Tibial nerve (tissue), 4 donors: ENCODE data around the gene UTP3. TPM values are rescaled to one million over a fixed set of nuclear protein-coding genes. Genes with fewer than 3 reads are reported as not detected.
"Not testable (repeated sequence)": the region's sequence is repeated elsewhere in the genome, so short reads cannot be mapped to it uniquely, and the experiment has no call there.

Source experiments
- DNase-seq, 2 donors: peaks; one replicate each; pipeline ENCODE4 v3.0.0-alpha.2; 2019; ENCODE audit warnings: low spot score in 2 of 2
- H3K27ac ChIP-seq, 4 donors: fragments of 200-600 bp; sonication (generic) in 3 of 4; one replicate each; pipeline ENCODE4 v1.5.1; 2017 to 2019; ENCODE audit warnings: mild to moderate bottlenecking in 1 of 4
- H3K27me3 ChIP-seq, 2 donors: fragments of 200-600 bp; sonication (generic) in 1 of 2; one replicate each; pipeline versions ENCODE4 v1.5.1 to v1.6.0; 2017 to 2019
- H3K36me3 ChIP-seq, 3 donors: fragments of 200-600 bp; sonication (generic); one replicate each; pipeline ENCODE4 v1.5.1; 2018 to 2019
- H3K4me1 ChIP-seq, 4 donors: fragments of 200-600 bp; sonication (generic) in 3 of 4; one replicate each; pipeline ENCODE4 v1.5.1; 2017 to 2019
- H3K4me3 ChIP-seq, 4 donors: fragments of 200-600 bp; sonication (generic) in 3 of 4; one replicate each; pipeline ENCODE4 v1.5.1; 2017 to 2019; ENCODE audit warnings: mild to moderate bottlenecking in 1 of 4, moderate library complexity in 1 of 4
- H3K9me3 ChIP-seq, 4 donors: fragments of 200-600 bp; sonication (generic) in 3 of 4; one replicate each; pipeline ENCODE4 v1.5.1; 2017 to 2019
- CTCF ChIP-seq, 5 experiments: fragments of 200-600 bp in 3 of 5; fragments of 450-650 bp in 2 of 5; sonication (generic) in 3 of 5; IDR thresholded peaks; one replicate each; pipeline ENCODE4 v1.5.1; 2016 to 2019; ENCODE audit warnings: antibody characterized with exemption in 5 of 5, mild to moderate bottlenecking in 3 of 5, moderate library complexity in 2 of 5
- EP300 ChIP-seq, 2 donors: sonication (generic); formaldehyde crosslinking; IDR thresholded peaks; one replicate each; pipeline ENCODE4 v1.6.1; 2017; ENCODE audit warnings: antibody characterized with exemption in 2 of 2, mild to moderate bottlenecking in 1 of 2
- POLR2A ChIP-seq, 2 donors: fragments of 450-650 bp; IDR thresholded peaks; one replicate each; pipeline ENCODE4 v1.6.1; 2017; ENCODE audit warnings: antibody characterized with exemption in 2 of 2, mild to moderate bottlenecking in 2 of 2, moderate library complexity in 2 of 2
- WGBS, 2 donors: methylation state at CpG; one replicate each; pipeline ENCODE4 v1.1.5; 2018; 5-methylcytosine and 5-hydroxymethylcytosine counted together
- total RNA-seq, 4 donors: library from RNA; depleted of rRNA; stranded (reverse); fragments of >200 nt; gene quantifications; one replicate each; pipeline ENCODE4 v1.1.0, GENCODE V29; 2016

The UTP3 gene
- total RNA-seq, 4 donors from 2014 or later = 14.3 to 19.4 (median 17.0) TPM

- Histone ChIP-seq H3K27me3 (no peaks in the 10 kb centered on the region), H3K4me3 (peak overlapping the region; percentile 10 to 46 (median 36)), H3K36me3 (peaks cover 0 to 9% (median 0%) of the 10 kb centered on the region in 3 donors), H3K4me1 (peaks cover 3 to 49% (median 18%) of the 10 kb centered on the region in 4 donors), H3K27ac (peak overlapping the region; percentile 23 to 88 (median 78)), H3K9me3 (no peaks in the 10 kb centered on the region)
- TF ChIP-seq POLR2A (IDR thresholded peaks at IDR 0.05) (no peak), EP300 (IDR thresholded peaks at IDR 0.05) (peak in 1 of 2 donors; percentile 31)
- WGBS, 2 donors = 3 to 4% methylated on average over 5 of the region's 5 CpGs
- DNase-seq = no peak
Observed at GRCh38 chr4:70734168-70734954, 46.0 kb downstream of the UTP3 start.

DNA sequence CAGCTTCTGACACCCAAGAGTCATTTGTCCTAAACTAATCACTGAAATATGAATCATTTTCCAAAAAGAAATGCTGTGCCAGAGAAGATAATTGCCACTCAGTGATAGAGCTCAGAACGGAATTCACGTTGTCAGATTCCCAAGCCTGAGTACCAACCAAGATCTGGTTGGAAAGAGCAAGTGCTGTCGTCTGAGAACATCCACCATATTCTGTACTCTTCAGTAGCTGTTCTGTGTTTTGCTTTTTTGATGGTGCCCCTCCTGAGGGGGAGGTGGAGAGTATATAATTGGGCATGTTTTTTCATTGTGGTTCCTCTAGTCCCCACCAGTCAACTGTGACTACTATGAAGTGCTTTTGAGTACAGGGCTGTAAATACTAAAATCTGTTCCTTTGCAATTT lies 46.6 kb downstream of the UTP3 start:
- Histone ChIP-seq H3K36me3 (peaks cover 0 to 9% (median 0%) of the 10 kb centered on the region in 3 donors), H3K27me3 (no peaks in the 10 kb centered on the region), H3K27ac (peak overlapping the region in 3 of 4 donors; percentile 75 to 88 (median 81)), H3K4me1 (peaks cover 3 to 53% (median 18%) of the 10 kb centered on the region in 4 donors), H3K4me3 (peak overlapping the region; percentile 10 to 46 (median 29)), H3K9me3 (no peaks in the 10 kb centered on the region)
- 6 to 13% methylated on average over 3 of the region's 3 CpGs for WGBS, 2 donors
- no peak for DNase-seq
- TF ChIP-seq POLR2A (IDR thresholded peaks at IDR 0.05) = no peak
- TF ChIP-seq CTCF (IDR thresholded peaks at IDR 0.05) = no peak
- TF ChIP-seq EP300 (IDR thresholded peaks at IDR 0.05) = no peak

- Histone ChIP-seq H3K27ac (peak overlapping the region in 2 of 4 donors; percentile 81 to 88), H3K4me1 (peaks cover 3 to 62% (median 18%) of the 10 kb centered on the region in 4 donors)
- not testable (repeated sequence) for H3K36me3 ChIP-seq, H3K9me3 ChIP-seq, H3K27me3 ChIP-seq, DNase-seq, H3K4me3 ChIP-seq
- 56 to 70% methylated on average over 2 of the region's 2 CpGs for WGBS, 2 donors
- peak in 2 of 5 experiments; percentile 12 to 19 for TF ChIP-seq CTCF (IDR thresholded peaks at IDR 0.05)
Observed at GRCh38 chr4:70735915-70736314, 47.6 kb downstream of the UTP3 start.

DNA sequence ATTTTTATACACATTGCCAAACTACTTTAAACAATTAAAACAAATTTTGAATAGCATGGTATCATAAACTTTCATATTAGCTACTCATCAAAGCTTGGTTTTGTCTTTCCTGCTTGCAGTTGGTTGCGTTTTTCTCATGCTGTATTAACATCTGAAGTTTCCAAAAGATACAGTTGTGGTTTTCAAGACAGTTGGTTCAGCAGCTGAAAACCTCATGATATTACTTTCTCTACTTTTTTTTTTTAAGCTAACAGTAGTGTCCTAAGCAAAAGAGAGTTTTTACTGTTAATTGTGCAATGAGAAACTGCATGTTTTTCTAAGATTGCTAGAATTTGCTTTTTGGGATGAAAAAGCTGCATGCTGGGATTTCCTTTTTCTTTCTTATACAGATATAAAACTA lies 48.7 kb downstream of the UTP3 start:
- Histone ChIP-seq H3K4me1 (peaks cover 3 to 73% (median 18%) of the 10 kb centered on the region in 4 donors), H3K27me3 (no peaks in the 10 kb centered on the region), H3K4me3 (no peak overlapping the region), H3K9me3 (no peaks in the 10 kb centered on the region), H3K27ac (no peak overlapping the region), H3K36me3 (no peaks in the 10 kb centered on the region)
- no peak for DNase-seq
- WGBS, 2 donors = 57 to 68% methylated on average over 1 of the region's 1 CpG
- TF ChIP-seq EP300 (IDR thresholded peaks at IDR 0.05) (no peak), CTCF (IDR thresholded peaks at IDR 0.05) (no peak), POLR2A (IDR thresholded peaks at IDR 0.05) (no peak)

- Histone ChIP-seq H3K4me3 (no peak overlapping the region), H3K27me3 (no peaks in the 10 kb centered on the region), H3K9me3 (no peaks in the 10 kb centered on the region), H3K4me1 (peaks cover 3 to 77% (median 18%) of the 10 kb centered on the region in 4 donors), H3K36me3 (no peaks in the 10 kb centered on the region), H3K27ac (no peak overlapping the region)
- WGBS, 2 donors = 84 to 91% methylated on average over 2 of the region's 2 CpGs
- no peak for DNase-seq
- TF ChIP-seq CTCF (IDR thresholded peaks at IDR 0.05) = no peak
- no peak for TF ChIP-seq EP300 (IDR thresholded peaks at IDR 0.05)
- no peak for TF ChIP-seq POLR2A (IDR thresholded peaks at IDR 0.05)
Observed at GRCh38 chr4:70737409-70737808, 49.1 kb downstream of the UTP3 start.
